Measurements from ENCODE around the gene WDR4. TPM values are rescaled to one million over a fixed set of nuclear protein-coding genes. Genes with fewer than 3 reads are reported as not detected.
"Not testable (repeated sequence)": the region's sequence is repeated elsewhere in the genome, so short reads cannot be mapped to it uniquely, and the experiment has no call there.

WDR4 gene
- total RNA-seq, 2 donors from 2014 or later, result 10.3 to 18.5 TPM

GRCh38 chr21:42807938-42808613 is 71.3 kb downstream of the WDR4 start:
- H3K9me3 ChIP-seq, result no peaks in the 10 kb centered on the region
- DNase-seq (ENCODE audit: low spot score) (no peak), ATAC-seq (ENCODE audit: insufficient number of reproducible peaks, low FRiP score, low read depth) (no peak)
- H3K4me1 ChIP-seq (ENCODE audit: control insufficient read depth in 1 of 2, low read depth in 2 of 2), result no peaks in the 10 kb centered on the region
- H3K36me3 ChIP-seq, result no peaks in the 10 kb centered on the region
- no peak overlapping the region for H3K27ac ChIP-seq
- TF ChIP-seq, protein P1, sequence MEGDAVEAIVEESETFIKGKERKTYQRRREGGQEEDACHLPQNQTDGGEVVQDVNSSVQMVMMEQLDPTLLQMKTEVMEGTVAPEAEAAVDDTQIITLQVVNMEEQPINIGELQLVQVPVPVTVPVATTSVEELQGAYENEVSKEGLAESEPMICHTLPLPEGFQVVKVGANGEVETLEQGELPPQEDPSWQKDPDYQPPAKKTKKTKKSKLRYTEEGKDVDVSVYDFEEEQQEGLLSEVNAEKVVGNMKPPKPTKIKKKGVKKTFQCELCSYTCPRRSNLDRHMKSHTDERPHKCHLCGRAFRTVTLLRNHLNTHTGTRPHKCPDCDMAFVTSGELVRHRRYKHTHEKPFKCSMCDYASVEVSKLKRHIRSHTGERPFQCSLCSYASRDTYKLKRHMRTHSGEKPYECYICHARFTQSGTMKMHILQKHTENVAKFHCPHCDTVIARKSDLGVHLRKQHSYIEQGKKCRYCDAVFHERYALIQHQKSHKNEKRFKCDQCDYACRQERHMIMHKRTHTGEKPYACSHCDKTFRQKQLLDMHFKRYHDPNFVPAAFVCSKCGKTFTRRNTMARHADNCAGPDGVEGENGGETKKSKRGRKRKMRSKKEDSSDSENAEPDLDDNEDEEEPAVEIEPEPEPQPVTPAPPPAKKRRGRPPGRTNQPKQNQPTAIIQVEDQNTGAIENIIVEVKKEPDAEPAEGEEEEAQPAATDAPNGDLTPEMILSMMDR (IDR thresholded peaks at IDR 0.05), result no peak
- H3K4me3 ChIP-seq, result no peak overlapping the region
- H3K27me3 ChIP-seq (replicated peaks; ENCODE audit: insufficient read depth), result no peaks in the 10 kb centered on the region

DNA sequence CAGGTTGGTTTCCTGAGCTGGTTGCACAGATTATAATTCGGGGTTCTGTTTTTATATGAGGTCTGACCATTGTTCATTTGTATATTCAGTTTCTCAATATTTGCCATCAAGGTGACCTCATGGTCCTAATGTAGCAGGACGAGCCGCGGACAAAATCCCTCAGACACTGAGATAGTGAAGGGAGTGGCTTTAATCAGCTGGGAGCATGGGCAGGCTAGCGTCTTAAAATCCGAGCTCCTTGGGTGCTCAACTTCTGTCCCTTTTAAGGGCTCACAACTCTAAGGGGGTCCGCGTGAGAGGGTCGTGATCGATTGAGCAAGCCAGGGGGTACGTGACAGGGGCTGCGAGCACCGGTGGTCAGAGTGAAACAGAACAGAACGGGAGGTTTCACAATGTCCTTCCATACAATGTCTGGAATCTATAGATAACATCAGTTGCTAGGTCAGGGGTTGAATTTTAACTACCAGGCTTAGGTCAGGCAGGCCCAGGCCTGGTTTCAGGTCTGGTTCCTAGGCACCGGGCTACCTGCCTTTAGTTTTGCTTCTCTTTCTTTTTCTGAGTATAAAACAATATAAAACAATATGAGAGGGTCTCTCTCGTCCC is 71.9 kb downstream of the WDR4 start:
- DNase-seq (ENCODE audit: low spot score); H3K36me3 ChIP-seq; H3K4me3 ChIP-seq; H3K4me1 ChIP-seq (ENCODE audit: control insufficient read depth in 1 of 2, low read depth in 2 of 2); H3K27ac ChIP-seq; H3K27me3 ChIP-seq (replicated peaks; ENCODE audit: insufficient read depth); H3K9me3 ChIP-seq; ATAC-seq (ENCODE audit: insufficient number of reproducible peaks, low FRiP score, low read depth): not testable (repeated sequence)

DNA sequence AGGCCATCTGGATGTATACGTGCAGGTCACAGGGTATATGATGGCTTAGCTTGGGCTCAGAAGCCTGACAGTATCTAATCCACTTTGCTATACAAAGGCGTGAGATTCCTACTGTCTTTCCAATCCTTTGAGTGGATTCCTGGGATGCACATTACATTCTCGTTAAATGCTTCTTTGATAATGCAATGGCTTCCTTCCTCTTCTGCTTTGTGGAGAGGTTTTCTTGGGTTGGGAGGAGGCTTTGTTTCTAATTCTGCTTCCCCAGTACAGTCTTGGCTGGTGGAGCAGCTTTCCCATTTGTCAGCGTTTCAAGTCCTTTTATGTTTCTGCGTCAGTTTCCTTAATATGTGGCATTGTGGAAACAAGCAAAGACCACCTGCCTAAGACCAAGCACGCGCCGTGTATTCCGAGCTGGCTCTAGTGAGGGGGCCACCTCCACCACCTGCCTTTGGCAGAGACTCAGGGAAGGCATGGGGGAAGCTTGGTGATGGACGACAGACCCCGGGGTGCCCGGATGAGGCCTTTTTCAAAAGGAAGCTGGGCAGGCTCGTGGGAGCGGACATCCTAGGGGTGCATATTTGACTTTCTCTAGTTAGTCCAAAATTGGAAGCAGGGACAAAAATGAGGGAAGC is 72.7 kb downstream of the WDR4 start:
- Histone ChIP-seq H3K4me3 (no peak overlapping the region), H3K27me3 (replicated peaks; ENCODE audit: insufficient read depth) (no peaks in the 10 kb centered on the region), H3K9me3 (no peaks in the 10 kb centered on the region), H3K27ac (no peak overlapping the region), H3K36me3 (no peaks in the 10 kb centered on the region), H3K4me1 (ENCODE audit: control insufficient read depth in 1 of 2, low read depth in 2 of 2) (no peaks in the 10 kb centered on the region)
- no peak for ATAC-seq (ENCODE audit: insufficient number of reproducible peaks, low FRiP score, low read depth)
- DNase-seq (ENCODE audit: low spot score), result no peak
- TF ChIP-seq, protein P1 (IDR thresholded peaks at IDR 0.05), result no peak

- not testable (repeated sequence) for H3K4me3 ChIP-seq; H3K36me3 ChIP-seq; H3K27me3 ChIP-seq (replicated peaks; ENCODE audit: insufficient read depth); H3K4me1 ChIP-seq (ENCODE audit: control insufficient read depth in 1 of 2, low read depth in 2 of 2); DNase-seq (ENCODE audit: low spot score); H3K27ac ChIP-seq; H3K9me3 ChIP-seq; ATAC-seq (ENCODE audit: insufficient number of reproducible peaks, low FRiP score, low read depth)
These were observed 77.7 kb downstream of the WDR4 start for GRCh38 chr21:42801616-42802015.

DNA sequence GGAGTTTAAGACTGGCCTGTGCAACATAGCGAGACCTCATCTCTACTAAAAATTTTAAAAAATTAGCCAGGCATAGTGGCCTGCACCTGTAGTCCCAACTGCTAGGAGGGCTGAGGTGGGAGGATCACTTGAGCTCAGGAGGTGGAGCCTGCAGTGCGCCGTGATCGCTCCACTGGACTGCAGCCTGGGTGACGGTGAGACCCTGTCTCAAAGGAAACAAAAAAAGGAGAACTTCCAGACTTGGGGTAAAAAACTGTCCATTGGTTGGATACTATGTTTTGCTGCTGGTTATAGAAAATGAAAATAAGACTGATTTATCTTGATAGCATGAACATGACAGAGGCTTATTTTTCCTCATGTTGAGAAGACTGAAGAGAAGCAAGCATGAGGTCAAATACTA is 79.4 kb downstream of the WDR4 start:
- no peaks in the 10 kb centered on the region for H3K27me3 ChIP-seq (replicated peaks; ENCODE audit: insufficient read depth)
- no peak overlapping the region for H3K4me3 ChIP-seq
- no peaks in the 10 kb centered on the region for H3K4me1 ChIP-seq (ENCODE audit: control insufficient read depth in 1 of 2, low read depth in 2 of 2)
- H3K36me3 ChIP-seq, result no peaks in the 10 kb centered on the region
- H3K27ac ChIP-seq, result no peak overlapping the region
- H3K9me3 ChIP-seq, result no peaks in the 10 kb centered on the region
- TF ChIP-seq, protein P1 (IDR thresholded peaks at IDR 0.05), result no peak
- ATAC-seq (ENCODE audit: insufficient number of reproducible peaks, low FRiP score, low read depth) (no peak), DNase-seq (ENCODE audit: low spot score) (no peak)

DNA sequence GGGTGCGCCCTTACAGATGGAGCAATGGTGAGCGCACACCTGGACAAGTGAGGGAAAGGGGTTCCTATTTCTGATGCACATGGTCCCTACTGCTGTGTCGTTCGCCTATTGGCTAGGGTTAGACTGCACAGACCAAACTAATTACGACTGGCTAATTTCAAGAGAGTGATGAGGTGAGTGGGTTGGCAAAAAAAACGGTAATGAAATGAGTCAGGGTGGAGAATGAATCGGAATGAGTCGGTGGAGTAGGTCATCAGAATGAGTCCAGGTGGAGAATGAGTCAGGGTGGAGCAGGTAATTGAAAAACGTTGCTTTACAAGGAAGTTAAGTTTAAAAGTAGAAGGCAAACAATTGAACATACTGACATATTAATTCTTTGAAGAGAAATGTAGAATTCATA is 79.8 kb downstream of the WDR4 start:
- Histone ChIP-seq H3K27ac (no peak overlapping the region), H3K4me3 (no peak overlapping the region), H3K4me1 (ENCODE audit: control insufficient read depth in 1 of 2, low read depth in 2 of 2) (no peaks in the 10 kb centered on the region), H3K27me3 (replicated peaks; ENCODE audit: insufficient read depth) (no peaks in the 10 kb centered on the region), H3K9me3 (no peaks in the 10 kb centered on the region), H3K36me3 (no peaks in the 10 kb centered on the region)
- no peak for ATAC-seq (ENCODE audit: insufficient number of reproducible peaks, low FRiP score, low read depth)
- DNase-seq (ENCODE audit: low spot score), result no peak
- TF ChIP-seq, protein P1 (IDR thresholded peaks at IDR 0.05), result no peak
